GM23338 (cell line): ENCODE data around the gene HUS1. TPM values are rescaled to one million over a fixed set of nuclear protein-coding genes. Genes with fewer than 3 reads are reported as not detected.
A peak's percentile ranks its signal among the peaks of the same experiment; 100 is the strongest.

ENCODE experiments used
- ATAC-seq: fragments of 200-7000 bp; cut with Tn5 transposase; 3 replicates; pipeline ENCODE4 v1.9.1; 2020
- DNase-seq: peaks from one replicate; pipeline ENCODE4 v3.0.0-alpha.2; 2015; ENCODE audit warnings: low spot score
- H2AFZ ChIP-seq: fragments of 200-600 bp; sonication (generic); 2 replicates; pipeline ENCODE4 v1.8.0; 2016; ENCODE audit warnings: antibody characterized with exemption, mild to moderate bottlenecking, moderate library complexity
- H3F3A ChIP-seq: fragments of 200-600 bp; sonication (generic); replicated peaks from 2 replicates; pipeline ENCODE4 v1.8.0; 2017; ENCODE audit warnings: antibody characterized with exemption, mixed run types, low read depth
- H3K27ac ChIP-seq: fragments of 200-600 bp; sonication (generic); 2 replicates; pipeline ENCODE4 v1.6.1; 2016; ENCODE audit warnings: low read depth
- H3K27me3 ChIP-seq: fragments of 200-600 bp; sonication (generic); 2 replicates; pipeline ENCODE4 v1.8.0; 2016; ENCODE audit warnings: mild to moderate bottlenecking, mixed run types, moderate library complexity; ENCODE audit not compliant: insufficient read depth
- H3K36me3 ChIP-seq: fragments of 200-600 bp; sonication (generic); 2 replicates; pipeline ENCODE4 v1.8.0; 2016; ENCODE audit warnings: mild to moderate bottlenecking; ENCODE audit not compliant: insufficient read depth
- H3K4me1 ChIP-seq: fragments of 200-600 bp; sonication (generic); 2 replicates; pipeline ENCODE4 v1.8.0; 2016; ENCODE audit warnings: mild to moderate bottlenecking, moderate library complexity; ENCODE audit not compliant: insufficient read depth
- H3K4me2 ChIP-seq: fragments of 200-600 bp; sonication (generic); 2 replicates; pipeline ENCODE4 v1.7.1; 2017; ENCODE audit warnings: mixed run types
- H3K4me3 ChIP-seq: fragments of 200-600 bp; sonication (generic); 2 replicates; pipeline ENCODE4 v1.6.1; 2016; ENCODE audit warnings: mixed run types
- H3K79me2 ChIP-seq: fragments of 200-600 bp; sonication (generic); replicated peaks from 2 replicates; pipeline ENCODE4 v1.8.0; 2017; ENCODE audit warnings: mild to moderate bottlenecking; ENCODE audit not compliant: insufficient read depth
- H3K9me2 ChIP-seq: fragments of 200-600 bp; sonication (generic); 2 replicates; pipeline ENCODE4 v1.8.0; 2017; ENCODE audit not compliant: insufficient read depth
- H4K20me1 ChIP-seq: fragments of 200-600 bp; sonication (generic); replicated peaks from 2 replicates; pipeline ENCODE4 v1.8.0; 2017; ENCODE audit warnings: mild to moderate bottlenecking; ENCODE audit not compliant: insufficient read depth
- H3K27ac Mint-ChIP-seq: 2 replicates; pipeline ENCODE4 v1.8.0; 2020; ENCODE audit warnings: inconsistent platforms, mild to moderate bottlenecking, moderate library complexity, mixed read lengths
- H3K27me3 Mint-ChIP-seq: 3 replicates; pipeline ENCODE4 v1.8.0; 2022; ENCODE audit warnings: low read depth, mild to moderate bottlenecking, moderate library complexity, mixed read lengths, inconsistent platforms; ENCODE audit not compliant: insufficient read depth, poor library complexity
- H3K36me3 Mint-ChIP-seq: 3 replicates; pipeline ENCODE4 v1.8.0; 2021; ENCODE audit warnings: low read depth, mild to moderate bottlenecking, inconsistent platforms, moderate library complexity, mixed read lengths
- H3K4me1 Mint-ChIP-seq: 3 replicates; pipeline ENCODE4 v1.8.0; 2020; ENCODE audit warnings: mild to moderate bottlenecking, inconsistent platforms, mixed read lengths
- H3K4me3 Mint-ChIP-seq: 3 replicates; pipeline ENCODE4 v1.8.0; 2021; ENCODE audit warnings: moderate library complexity, mild to moderate bottlenecking, inconsistent platforms, mixed read lengths
- H3K9me3 Mint-ChIP-seq: 3 replicates; pipeline ENCODE4 v1.8.0; 2020; ENCODE audit warnings: moderate library complexity, mild to moderate bottlenecking, inconsistent platforms, mixed read lengths
- CREB1 ChIP-seq: fragments of 250-450 bp; sonication (Bioruptor Pico); IDR thresholded peaks from 2 replicates; pipeline ENCODE4 v1.5.0; 2020; ENCODE audit warnings: low read depth, mild to moderate bottlenecking, moderate library complexity
- CTCF ChIP-seq, 2 experiments: fragments of 200-600 bp in 1 of 2; sonication (generic) in 1 of 2; conservative IDR thresholded peaks; 2 replicates each; pipeline versions ENCODE4 v1.5.1 to v1.6.1; 2016 to 2017; ENCODE audit warnings: antibody characterized with exemption in 2 of 2, low read depth in 2 of 2, mild to moderate bottlenecking in 2 of 2, moderate library complexity in 1 of 2
- EZH2 ChIP-seq: fragments of 200-600 bp; sonication (generic); IDR thresholded peaks from one replicate; pipeline ENCODE4 v1.8.0; 2017; ENCODE audit warnings: antibody characterized with exemption, mild to moderate bottlenecking, low read depth; ENCODE audit not compliant: unreplicated experiment
- EZH2phosphoT487 ChIP-seq: fragments of 200-600 bp; sonication (generic); IDR thresholded peaks from one replicate; pipeline ENCODE4 v1.8.1; 2018; ENCODE audit warnings: antibody characterized with exemption; ENCODE audit not compliant: unreplicated experiment
- JUNB ChIP-seq: IDR thresholded peaks from one replicate; pipeline ENCODE4 v1.6.1; 2016; ENCODE audit warnings: antibody characterized with exemption; ENCODE audit not compliant: unreplicated experiment
- NANOG ChIP-seq: IDR thresholded peaks from 2 replicates; pipeline ENCODE4 v1.6.1; 2016; ENCODE audit warnings: antibody characterized with exemption, borderline replicate concordance
- POLR2AphosphoS5 ChIP-seq: IDR thresholded peaks from 2 replicates; pipeline ENCODE4 v1.6.1; 2016; ENCODE audit warnings: antibody characterized with exemption, low read depth
- STAT1 ChIP-seq: IDR thresholded peaks from one replicate; pipeline ENCODE4 v1.6.1; 2016; ENCODE audit warnings: antibody characterized with exemption; ENCODE audit not compliant: unreplicated experiment
- ZNF114 ChIP-seq: fragments of 250-450 bp; sonication (Bioruptor Pico); IDR thresholded peaks from 2 replicates; pipeline ENCODE4 v1.5.0; 2020; ENCODE audit warnings: mild to moderate bottlenecking, moderate library complexity
- ZNF331 ChIP-seq: fragments of 250-450 bp; sonication (Bioruptor Pico); IDR thresholded peaks from 2 replicates; pipeline ENCODE4 v1.5.0; 2020; ENCODE audit warnings: low read depth, mild to moderate bottlenecking, moderate library complexity
- polyA plus RNA-seq: library from polyadenylated mRNA; unstranded; fragments of >200 nt; fragmentation: Nextera tagmentation; extraction: Ambion mirVana; gene quantifications from 2 replicates; pipeline ENCODE4 v1.2.1, GENCODE V29; 2016
- total RNA-seq: library from RNA; depleted of rRNA; stranded (reverse); fragments of >200 nt; shearing (Covaris generic); gene quantifications from 2 replicates; pipeline ENCODE4 v1.2.3, GENCODE V29; 2014
- TF ChIP-seq, protein P1 (sequence below): IDR thresholded peaks from 2 replicates; pipeline ENCODE4 v1.6.1; 2016; ENCODE audit warnings: antibody characterized with exemption
- TF ChIP-seq, protein P2 (sequence below): fragments of 250-450 bp; sonication (Bioruptor Pico); IDR thresholded peaks from 2 replicates; pipeline ENCODE4 v1.5.0; 2020; ENCODE audit warnings: mild to moderate bottlenecking, moderate library complexity

Gene HUS1
- total and polyA plus RNA-seq, 2 experiments from 2014 or later: 14.9 to 29.7 TPM

DNA sequence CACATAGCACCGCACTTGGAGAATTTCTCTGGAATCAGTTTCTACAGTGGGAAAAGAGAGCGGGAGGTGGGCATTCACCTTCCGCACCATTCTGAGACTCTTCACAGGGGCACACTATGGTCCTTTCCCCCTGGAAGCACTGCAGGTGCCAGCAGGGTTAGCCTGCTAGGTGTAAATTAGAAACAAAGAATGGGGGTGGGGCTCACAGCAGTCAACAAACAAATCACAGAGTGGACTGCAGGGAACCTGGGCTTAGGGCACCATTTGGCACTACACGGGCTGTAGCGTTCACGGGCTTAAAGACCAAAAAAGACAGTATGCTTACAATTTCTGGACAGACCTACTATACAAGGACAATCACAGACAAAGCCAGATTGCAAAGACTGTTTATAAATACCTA lies 23.2 kb downstream of the HUS1 start (continued):
- TF ChIP-seq EZH2 (no peak), EZH2phosphoT487 (no peak), STAT1 (no peak), NANOG (no peak), JUNB (no peak), CTCF (conservative IDR thresholded peaks at IDR 0.05; ENCODE audit: low read depth in 2 of 2) (no peak), POLR2AphosphoS5 (no peak)
- TF ChIP-seq, protein P1, sequence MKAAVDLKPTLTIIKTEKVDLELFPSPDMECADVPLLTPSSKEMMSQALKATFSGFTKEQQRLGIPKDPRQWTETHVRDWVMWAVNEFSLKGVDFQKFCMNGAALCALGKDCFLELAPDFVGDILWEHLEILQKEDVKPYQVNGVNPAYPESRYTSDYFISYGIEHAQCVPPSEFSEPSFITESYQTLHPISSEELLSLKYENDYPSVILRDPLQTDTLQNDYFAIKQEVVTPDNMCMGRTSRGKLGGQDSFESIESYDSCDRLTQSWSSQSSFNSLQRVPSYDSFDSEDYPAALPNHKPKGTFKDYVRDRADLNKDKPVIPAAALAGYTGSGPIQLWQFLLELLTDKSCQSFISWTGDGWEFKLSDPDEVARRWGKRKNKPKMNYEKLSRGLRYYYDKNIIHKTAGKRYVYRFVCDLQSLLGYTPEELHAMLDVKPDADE: no peak

- Histone ChIP-seq H3K9me2 (no peaks in the 10 kb centered on the region), H4K20me1 (peaks cover 9% of the 10 kb centered on the region; the same call in 1 of the 2 replicates), H3K4me2 (no peak overlapping the region), H3F3A (0 out of 2 replicates have a peak, but pooled peaks cover 3% of the 10 kb centered on the region), H3K27ac (no peak overlapping the region), H3K27me3 (no peaks in the 10 kb centered on the region), H3K79me2 (peaks cover 6% of the 10 kb centered on the region; the same call in 1 of the 2 replicates), H2AFZ (no peak overlapping the region), H3K4me1 (peaks cover 6% of the 10 kb centered on the region), H3K36me3 (peaks cover 9% of the 10 kb centered on the region), H3K4me3 (no peak overlapping the region)
- Mint-ChIP-seq H3K27ac (peak overlapping the region; percentile 33; the same call in 1 of the 2 replicates), H3K4me3 (no peak overlapping the region), H3K27me3 (peaks cover 3% of the 10 kb centered on the region), H3K36me3 (peaks cover 29% of the 10 kb centered on the region), H3K9me3 (peaks cover 9% of the 10 kb centered on the region), H3K4me1 (peaks cover 33% of the 10 kb centered on the region)
- ATAC-seq: no peak
- DNase-seq: no peak
- TF ChIP-seq ZNF331 (CRISPR knock-in tag) (no peak), EZH2 (no peak), JUNB (no peak), POLR2AphosphoS5 (no peak), STAT1 (no peak), NANOG (no peak), ZNF114 (CRISPR knock-in tag) (no peak), CREB1 (CRISPR knock-in tag) (no peak)
- TF ChIP-seq, protein P1: no peak
- TF ChIP-seq, protein P2, sequence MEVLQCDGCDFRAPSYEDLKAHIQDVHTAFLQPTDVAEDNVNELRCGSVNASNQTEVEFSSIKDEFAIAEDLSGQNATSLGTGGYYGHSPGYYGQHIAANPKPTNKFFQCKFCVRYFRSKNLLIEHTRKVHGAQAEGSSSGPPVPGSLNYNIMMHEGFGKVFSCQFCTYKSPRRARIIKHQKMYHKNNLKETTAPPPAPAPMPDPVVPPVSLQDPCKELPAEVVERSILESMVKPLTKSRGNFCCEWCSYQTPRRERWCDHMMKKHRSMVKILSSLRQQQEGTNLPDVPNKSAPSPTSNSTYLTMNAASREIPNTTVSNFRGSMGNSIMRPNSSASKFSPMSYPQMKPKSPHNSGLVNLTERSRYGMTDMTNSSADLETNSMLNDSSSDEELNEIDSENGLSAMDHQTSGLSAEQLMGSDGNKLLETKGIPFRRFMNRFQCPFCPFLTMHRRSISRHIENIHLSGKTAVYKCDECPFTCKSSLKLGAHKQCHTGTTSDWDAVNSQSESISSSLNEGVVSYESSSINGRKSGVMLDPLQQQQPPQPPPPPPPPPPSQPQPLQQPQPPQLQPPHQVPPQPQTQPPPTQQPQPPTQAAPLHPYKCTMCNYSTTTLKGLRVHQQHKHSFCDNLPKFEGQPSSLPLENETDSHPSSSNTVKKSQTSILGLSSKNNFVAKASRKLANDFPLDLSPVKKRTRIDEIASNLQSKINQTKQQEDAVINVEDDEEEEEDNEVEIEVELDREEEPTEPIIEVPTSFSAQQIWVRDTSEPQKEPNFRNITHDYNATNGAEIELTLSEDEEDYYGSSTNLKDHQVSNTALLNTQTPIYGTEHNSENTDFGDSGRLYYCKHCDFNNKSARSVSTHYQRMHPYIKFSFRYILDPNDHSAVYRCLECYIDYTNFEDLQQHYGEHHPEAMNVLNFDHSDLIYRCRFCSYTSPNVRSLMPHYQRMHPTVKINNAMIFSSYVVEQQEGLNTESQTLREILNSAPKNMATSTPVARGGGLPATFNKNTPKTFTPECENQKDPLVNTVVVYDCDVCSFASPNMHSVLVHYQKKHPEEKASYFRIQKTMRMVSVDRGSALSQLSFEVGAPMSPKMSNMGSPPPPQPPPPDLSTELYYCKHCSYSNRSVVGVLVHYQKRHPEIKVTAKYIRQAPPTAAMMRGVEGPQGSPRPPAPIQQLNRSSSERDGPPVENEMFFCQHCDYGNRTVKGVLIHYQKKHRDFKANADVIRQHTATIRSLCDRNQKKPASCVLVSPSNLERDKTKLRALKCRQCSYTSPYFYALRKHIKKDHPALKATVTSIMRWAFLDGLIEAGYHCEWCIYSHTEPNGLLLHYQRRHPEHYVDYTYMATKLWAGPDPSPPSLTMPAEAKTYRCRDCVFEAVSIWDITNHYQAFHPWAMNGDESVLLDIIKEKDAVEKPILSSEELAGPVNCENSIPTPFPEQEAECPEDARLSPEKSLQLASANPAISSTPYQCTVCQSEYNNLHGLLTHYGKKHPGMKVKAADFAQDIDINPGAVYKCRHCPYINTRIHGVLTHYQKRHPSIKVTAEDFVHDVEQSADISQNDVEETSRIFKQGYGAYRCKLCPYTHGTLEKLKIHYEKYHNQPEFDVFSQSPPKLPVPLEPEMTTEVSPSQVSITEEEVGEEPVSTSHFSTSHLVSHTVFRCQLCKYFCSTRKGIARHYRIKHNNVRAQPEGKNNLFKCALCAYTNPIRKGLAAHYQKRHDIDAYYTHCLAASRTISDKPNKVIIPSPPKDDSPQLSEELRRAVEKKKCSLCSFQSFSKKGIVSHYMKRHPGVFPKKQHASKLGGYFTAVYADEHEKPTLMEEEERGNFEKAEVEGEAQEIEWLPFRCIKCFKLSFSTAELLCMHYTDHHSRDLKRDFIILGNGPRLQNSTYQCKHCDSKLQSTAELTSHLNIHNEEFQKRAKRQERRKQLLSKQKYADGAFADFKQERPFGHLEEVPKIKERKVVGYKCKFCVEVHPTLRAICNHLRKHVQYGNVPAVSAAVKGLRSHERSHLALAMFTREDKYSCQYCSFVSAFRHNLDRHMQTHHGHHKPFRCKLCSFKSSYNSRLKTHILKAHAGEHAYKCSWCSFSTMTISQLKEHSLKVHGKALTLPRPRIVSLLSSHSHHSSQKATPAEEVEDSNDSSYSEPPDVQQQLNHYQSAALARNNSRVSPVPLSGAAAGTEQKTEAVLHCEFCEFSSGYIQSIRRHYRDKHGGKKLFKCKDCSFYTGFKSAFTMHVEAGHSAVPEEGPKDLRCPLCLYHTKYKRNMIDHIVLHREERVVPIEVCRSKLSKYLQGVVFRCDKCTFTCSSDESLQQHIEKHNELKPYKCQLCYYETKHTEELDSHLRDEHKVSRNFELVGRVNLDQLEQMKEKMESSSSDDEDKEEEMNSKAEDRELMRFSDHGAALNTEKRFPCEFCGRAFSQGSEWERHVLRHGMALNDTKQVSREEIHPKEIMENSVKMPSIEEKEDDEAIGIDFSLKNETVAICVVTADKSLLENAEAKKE: no peak
Observed at GRCh38 chr7:47954231-47954911, 25.0 kb downstream of the HUS1 start.
